ENCODE results near the gene TMEM132A. TPM values are rescaled to one million over a fixed set of nuclear protein-coding genes. Genes with fewer than 3 reads are reported as not detected.

Gene TMEM132A
- total RNA-seq, 1 donor from 2014 or later, result 197 TPM

DNA sequence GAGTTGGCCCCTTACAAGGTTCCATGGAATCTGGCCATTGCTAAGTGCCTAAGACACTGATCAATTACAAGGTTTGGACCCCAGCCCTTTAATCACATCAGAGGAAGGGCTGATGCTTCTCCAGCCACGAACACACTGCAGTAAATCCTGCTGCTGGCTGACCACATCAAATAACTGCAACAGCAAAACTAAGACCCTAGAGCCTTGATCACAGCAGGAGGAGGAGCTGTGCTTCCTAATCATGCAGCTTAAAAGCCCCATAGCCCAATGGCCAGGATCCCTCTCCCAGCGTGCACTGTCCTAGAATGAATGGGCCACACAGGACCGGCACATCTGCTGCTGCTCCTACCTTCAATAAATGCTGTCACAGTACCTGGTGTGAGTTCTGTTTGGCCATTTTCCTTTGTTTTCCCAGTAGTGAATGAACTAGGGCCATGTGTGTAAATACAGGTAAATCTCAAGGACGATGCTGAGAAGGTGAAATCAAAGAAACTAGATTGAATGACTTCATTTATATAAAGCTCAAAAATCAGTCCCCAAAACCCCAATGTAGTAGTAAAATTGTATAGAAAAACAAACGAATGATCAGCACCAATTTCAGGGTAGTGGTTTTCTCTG is 44.2 kb upstream of the TMEM132A start:
- H3K27ac Mint-ChIP-seq, result no peak overlapping the region
- H3K27me3 Mint-ChIP-seq (ENCODE audit: low read depth), result no peaks in the 10 kb centered on the region
- no peak overlapping the region for H3K4me3 Mint-ChIP-seq
- no peaks in the 10 kb centered on the region for H3K9me3 Mint-ChIP-seq
- TF ChIP-seq, protein P1, sequence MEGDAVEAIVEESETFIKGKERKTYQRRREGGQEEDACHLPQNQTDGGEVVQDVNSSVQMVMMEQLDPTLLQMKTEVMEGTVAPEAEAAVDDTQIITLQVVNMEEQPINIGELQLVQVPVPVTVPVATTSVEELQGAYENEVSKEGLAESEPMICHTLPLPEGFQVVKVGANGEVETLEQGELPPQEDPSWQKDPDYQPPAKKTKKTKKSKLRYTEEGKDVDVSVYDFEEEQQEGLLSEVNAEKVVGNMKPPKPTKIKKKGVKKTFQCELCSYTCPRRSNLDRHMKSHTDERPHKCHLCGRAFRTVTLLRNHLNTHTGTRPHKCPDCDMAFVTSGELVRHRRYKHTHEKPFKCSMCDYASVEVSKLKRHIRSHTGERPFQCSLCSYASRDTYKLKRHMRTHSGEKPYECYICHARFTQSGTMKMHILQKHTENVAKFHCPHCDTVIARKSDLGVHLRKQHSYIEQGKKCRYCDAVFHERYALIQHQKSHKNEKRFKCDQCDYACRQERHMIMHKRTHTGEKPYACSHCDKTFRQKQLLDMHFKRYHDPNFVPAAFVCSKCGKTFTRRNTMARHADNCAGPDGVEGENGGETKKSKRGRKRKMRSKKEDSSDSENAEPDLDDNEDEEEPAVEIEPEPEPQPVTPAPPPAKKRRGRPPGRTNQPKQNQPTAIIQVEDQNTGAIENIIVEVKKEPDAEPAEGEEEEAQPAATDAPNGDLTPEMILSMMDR (IDR thresholded peaks at IDR 0.05; ENCODE audit: unreplicated experiment), result no peak
- H3K4me1 Mint-ChIP-seq, result no peaks in the 10 kb centered on the region
- H3K36me3 Mint-ChIP-seq, result peaks cover 14% of the 10 kb centered on the region
- DNase-seq (ENCODE audit: low spot score in 2 of 2, unreplicated experiment in 2 of 2), result no peak

DNA sequence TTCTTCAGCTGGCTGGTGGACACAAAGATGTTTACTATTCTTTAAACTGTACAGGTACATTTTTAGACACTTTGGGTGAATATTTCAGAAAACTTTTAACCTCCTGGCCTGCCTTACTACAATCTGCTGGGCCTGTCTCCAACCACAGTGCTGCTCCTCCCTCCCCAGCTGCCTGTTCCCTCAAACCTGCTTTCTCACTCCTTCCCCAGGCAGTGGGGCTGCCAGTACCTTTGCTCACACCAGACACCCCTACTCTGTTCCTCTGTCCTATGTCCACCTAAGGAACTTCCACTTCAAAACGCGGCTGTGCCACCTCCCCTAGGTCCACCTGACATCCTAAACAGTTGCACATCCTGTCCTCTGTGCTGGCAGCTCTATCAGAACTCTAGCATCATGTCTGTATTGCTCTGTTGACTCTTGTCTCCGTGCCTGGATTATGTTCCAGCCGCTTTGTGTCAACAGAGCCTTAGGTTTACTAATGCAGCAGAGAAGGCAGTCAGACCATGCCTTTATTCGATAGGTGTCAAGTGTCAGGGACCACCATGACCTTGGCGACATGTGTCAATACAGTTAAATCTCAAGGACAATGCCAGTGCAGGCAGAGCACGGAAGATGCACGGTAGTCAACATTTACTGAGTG is 43.5 kb upstream of the TMEM132A start:
- H3K27me3 Mint-ChIP-seq (ENCODE audit: low read depth), result no peaks in the 10 kb centered on the region
- H3K4me1 Mint-ChIP-seq, result no peaks in the 10 kb centered on the region
- H3K36me3 Mint-ChIP-seq, result peaks cover 17% of the 10 kb centered on the region
- no peak for DNase-seq (ENCODE audit: low spot score in 2 of 2, unreplicated experiment in 2 of 2)
- TF ChIP-seq, protein P1 (IDR thresholded peaks at IDR 0.05; ENCODE audit: unreplicated experiment), result no peak
- no peak overlapping the region for H3K27ac Mint-ChIP-seq
- no peaks in the 10 kb centered on the region for H3K9me3 Mint-ChIP-seq
- H3K4me3 Mint-ChIP-seq, result no peak overlapping the region

DNA sequence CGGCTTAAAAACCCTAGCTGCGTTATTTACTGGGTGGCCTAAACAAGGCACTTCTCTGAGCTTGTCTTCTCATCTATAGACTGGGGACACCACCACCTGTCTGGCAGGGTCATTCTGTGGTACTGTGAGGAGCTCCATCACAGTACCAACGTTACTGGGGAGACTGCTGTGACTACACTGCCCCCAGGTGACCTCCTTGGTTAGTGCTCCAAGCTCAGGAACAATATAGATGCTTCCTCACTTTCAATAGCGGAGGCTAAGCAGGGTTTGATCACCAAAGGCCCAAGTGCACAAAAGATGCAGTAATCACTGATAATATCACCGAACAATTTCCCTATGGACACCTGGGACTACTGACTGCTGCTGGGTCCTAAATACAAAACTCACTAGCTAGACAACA is 36.7 kb upstream of the TMEM132A start:
- H3K27ac Mint-ChIP-seq, result no peak overlapping the region
- no peaks in the 10 kb centered on the region for H3K9me3 Mint-ChIP-seq
- peaks cover 25% of the 10 kb centered on the region for H3K36me3 Mint-ChIP-seq
- H3K4me1 Mint-ChIP-seq, result peaks cover 8% of the 10 kb centered on the region
- no peak for DNase-seq (ENCODE audit: low spot score in 2 of 2, unreplicated experiment in 2 of 2)
- TF ChIP-seq, protein P1 (IDR thresholded peaks at IDR 0.05; ENCODE audit: unreplicated experiment), result no peak
- no peaks in the 10 kb centered on the region for H3K27me3 Mint-ChIP-seq (ENCODE audit: low read depth)
- H3K4me3 Mint-ChIP-seq, result no peak overlapping the region

DNA sequence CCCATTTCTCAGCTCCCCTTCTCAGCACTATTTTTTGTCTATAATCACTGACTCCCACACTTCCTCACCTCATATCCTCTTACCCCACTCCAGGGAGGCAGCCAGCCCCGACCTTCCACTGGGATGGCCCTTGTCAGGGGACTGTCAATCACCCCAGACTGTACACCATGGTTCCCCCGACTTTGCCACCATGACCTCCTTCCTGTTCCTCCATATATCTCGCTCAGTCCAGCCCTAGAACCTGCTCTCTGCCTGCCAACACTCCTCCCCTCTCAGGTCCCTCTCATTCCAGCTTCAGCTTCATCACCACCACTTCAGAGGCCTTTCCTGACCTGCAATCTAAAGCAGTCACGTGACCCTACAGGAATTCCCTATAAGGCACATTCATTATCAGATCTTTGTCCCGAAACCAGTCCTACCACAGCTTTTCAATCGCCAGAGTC is 34.4 kb upstream of the TMEM132A start:
- peak overlapping the region; percentile 72 for H3K27ac Mint-ChIP-seq
- DNase-seq (ENCODE audit: low spot score in 2 of 2, unreplicated experiment in 2 of 2), result no peak
- H3K27me3 Mint-ChIP-seq (ENCODE audit: low read depth), result no peaks in the 10 kb centered on the region
- peaks cover 8% of the 10 kb centered on the region for H3K4me1 Mint-ChIP-seq
- H3K4me3 Mint-ChIP-seq, result no peak overlapping the region
- H3K9me3 Mint-ChIP-seq, result no peaks in the 10 kb centered on the region
- H3K36me3 Mint-ChIP-seq, result peaks cover 28% of the 10 kb centered on the region
- TF ChIP-seq, protein P1 (IDR thresholded peaks at IDR 0.05; ENCODE audit: unreplicated experiment), result no peak

DNA sequence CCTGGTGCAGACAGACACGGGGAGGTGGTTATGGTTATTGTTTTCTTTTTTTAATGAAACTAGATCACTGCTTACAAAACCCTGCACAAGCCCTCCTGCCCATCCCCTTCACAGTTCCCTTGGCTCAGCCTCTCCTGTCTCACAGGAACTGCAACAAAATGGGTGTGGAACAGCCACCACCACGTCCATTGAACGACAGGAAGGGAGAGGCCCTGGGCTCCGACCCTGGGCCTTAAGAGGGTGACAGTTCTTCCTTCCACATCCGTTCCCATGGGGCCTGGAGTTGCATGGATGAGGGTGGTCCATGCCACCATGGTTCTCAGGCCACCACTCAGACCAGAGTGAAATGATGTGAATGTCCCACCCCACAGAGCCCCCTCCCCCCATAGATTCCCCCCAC is 33.6 kb upstream of the TMEM132A start:
- H3K9me3 Mint-ChIP-seq, result no peaks in the 10 kb centered on the region
- no peak overlapping the region for H3K4me3 Mint-ChIP-seq
- DNase-seq (ENCODE audit: low spot score in 2 of 2, unreplicated experiment in 2 of 2), result no peak
- H3K27ac Mint-ChIP-seq, result no peak overlapping the region
- H3K4me1 Mint-ChIP-seq, result peaks cover 8% of the 10 kb centered on the region
- TF ChIP-seq, protein P1 (IDR thresholded peaks at IDR 0.05; ENCODE audit: unreplicated experiment), result no peak
- H3K27me3 Mint-ChIP-seq (ENCODE audit: low read depth), result no peaks in the 10 kb centered on the region
- H3K36me3 Mint-ChIP-seq, result peaks cover 26% of the 10 kb centered on the region
